Endothelial cell of umbilical vein (primary cell): ENCODE data around the gene ZNF234. TPM values are rescaled to one million over a fixed set of nuclear protein-coding genes. Genes with fewer than 3 reads are reported as not detected.

ENCODE experiments used
- BruUV-seq: library from RNA; stranded (reverse); fragments of 400-500 nt; replicated peaks from 2 replicates; lab custom pipeline; 2021; lab: Mats Ljungman, UMichigan
- CTCF ChIA-PET: fragments of 300-600, 350-600 bp; sonication (Branson Sonifier 250); formaldehyde crosslinking; loops from one replicate; lab custom pipeline; 2021; ENCODE audit warnings: antibody characterized with exemption, inconsistent platforms; lab: Charles Lee
- POLR2A ChIA-PET: fragments of 300-600, 350-600 bp; sonication (Branson Sonifier 250); formaldehyde crosslinking; loops from one replicate; lab custom pipeline; 2021; ENCODE audit warnings: antibody characterized with exemption, inconsistent platforms; lab: Charles Lee
- DNase-seq: peaks from one replicate; pipeline ENCODE4 v3.0.0-alpha.2; 2011; ENCODE audit warnings: low read depth, low spot score
- FAIRE-seq: peaks from 2 replicates; lab custom pipeline; 2011; peaks lifted over from hg19 to GRCh38; lab: Jason Lieb, UNC
- H2AFZ ChIP-seq: 2 replicates; pipeline ENCODE4 v1.6.0; 2012; ENCODE audit warnings: low read depth, low read length, control low read depth, inconsistent platforms
- H3K27ac ChIP-seq: 2 replicates; pipeline ENCODE4 v1.5.1; 2011; ENCODE audit warnings: low read depth, mild to moderate bottlenecking, control low read depth, low read length, moderate library complexity; ENCODE audit not compliant: insufficient read depth
- H3K27me3 ChIP-seq, 2 experiments: 2 replicates each; pipeline versions ENCODE4 v1.6.0 to v1.6.1; 2011; ENCODE audit warnings: low read length in 2 of 2, mixed read lengths in 1 of 2; ENCODE audit not compliant: control insufficient read depth in 2 of 2, insufficient read depth in 2 of 2
- H3K36me3 ChIP-seq, 2 experiments: 2 replicates in 1 of 2; 3 replicates in 1 of 2; pipeline ENCODE4 v1.5.1; 2011; ENCODE audit warnings: low read length in 2 of 2, mild to moderate bottlenecking in 1 of 2, moderate library complexity in 1 of 2; ENCODE audit not compliant: control insufficient read depth in 2 of 2, insufficient read depth in 2 of 2; ENCODE audit errors: extremely low read depth in 1 of 2
- H3K4me1 ChIP-seq: 3 replicates; pipeline ENCODE4 v1.5.1; 2011; ENCODE audit warnings: mild to moderate bottlenecking, low read length; ENCODE audit not compliant: control insufficient read depth, insufficient read depth; ENCODE audit errors: extremely low read depth
- H3K4me2 ChIP-seq: 2 replicates; pipeline ENCODE4 v1.6.1; 2011; ENCODE audit warnings: low read length, control low read depth, mixed read lengths; ENCODE audit not compliant: insufficient read depth
- H3K4me3 ChIP-seq, 3 experiments: fragments of 200-600 bp in 1 of 3; sonication (generic), shearing (Covaris generic) in 1 of 3; replicated peaks in 1 of 3; 2 replicates each; pipeline ENCODE4 v1.5.1; 2011 to 2016; ENCODE audit warnings: control low read depth in 3 of 3, low read length in 3 of 3, mild to moderate bottlenecking in 2 of 3, inconsistent platforms in 1 of 3, low read depth in 1 of 3, moderate library complexity in 1 of 3; ENCODE audit not compliant: insufficient read depth in 1 of 3
- H3K79me2 ChIP-seq: 2 replicates; pipeline ENCODE4 v1.6.0; 2012; ENCODE audit warnings: low read length, inconsistent platforms; ENCODE audit not compliant: control insufficient read depth, insufficient read depth
- H3K9ac ChIP-seq: replicated peaks from 2 replicates; pipeline ENCODE3; 2011; ENCODE audit warnings: low read length, control low read depth; ENCODE audit not compliant: insufficient read depth; ENCODE audit errors: extremely low read depth
- H3K9me1 ChIP-seq: replicated peaks from 3 replicates; pipeline ENCODE4 v1.6.0; 2011; ENCODE audit warnings: mild to moderate bottlenecking, low read length; ENCODE audit not compliant: control insufficient read depth, insufficient read depth; ENCODE audit errors: extremely low read depth
- H3K9me3 ChIP-seq: replicated peaks from 2 replicates; pipeline ENCODE4 v1.5.1; 2012; ENCODE audit warnings: low read length, inconsistent platforms; ENCODE audit not compliant: control insufficient read depth, insufficient read depth
- H4K20me1 ChIP-seq: replicated peaks from 2 replicates; pipeline ENCODE3; 2011; ENCODE audit warnings: mild to moderate bottlenecking, low read length; ENCODE audit not compliant: control insufficient read depth, insufficient read depth; ENCODE audit errors: extremely low read depth
- CTCF ChIP-seq, 2 donors: IDR thresholded peaks; 1 replicate in 1 of 2; 2 replicates in 1 of 2; pipeline ENCODE4 v1.5.1; 2011; ENCODE audit warnings: low read length in 2 of 2, mild to moderate bottlenecking in 2 of 2, moderate library complexity in 2 of 2, control low read depth in 1 of 2, inconsistent platforms in 1 of 2, low read depth in 1 of 2; ENCODE audit not compliant: insufficient read depth in 1 of 2; ENCODE audit errors: extremely low read depth in 1 of 2
- EZH2 ChIP-seq: IDR thresholded peaks from 2 replicates; pipeline ENCODE4 v1.6.1; 2012; ENCODE audit warnings: borderline replicate concordance, low read depth, mild to moderate bottlenecking, moderate library complexity, low read length, inconsistent platforms; ENCODE audit not compliant: severe bottlenecking
- FOS ChIP-seq: IDR thresholded peaks from 2 replicates; pipeline ENCODE4 v1.6.1; 2011; ENCODE audit warnings: mild to moderate bottlenecking, low read length, moderate library complexity, borderline replicate concordance; ENCODE audit not compliant: insufficient read depth
- GATA2 ChIP-seq: IDR thresholded peaks from 2 replicates; pipeline ENCODE4 v1.7.0; 2011; ENCODE audit warnings: low read depth, mild to moderate bottlenecking, moderate library complexity, mixed read lengths, low read length; ENCODE audit not compliant: insufficient read length, insufficient read depth
- JUN ChIP-seq: IDR thresholded peaks from 2 replicates; pipeline ENCODE4 v1.6.1; 2011; ENCODE audit warnings: borderline replicate concordance, low read depth; ENCODE audit not compliant: insufficient read length, insufficient read depth
- MAX ChIP-seq: IDR thresholded peaks from 2 replicates; pipeline ENCODE4 v1.6.1; 2011; ENCODE audit not compliant: insufficient read depth, insufficient read length
- MYC ChIP-seq: IDR thresholded peaks from one replicate; pipeline ENCODE4 v1.6.1; 2011; ENCODE audit warnings: mild to moderate bottlenecking, low read depth, low read length
- POLR2A ChIP-seq: IDR thresholded peaks from 2 replicates; pipeline ENCODE4 v1.6.1; 2012; ENCODE audit warnings: low read depth, mild to moderate bottlenecking, control low read depth, low read length
- POLR2AphosphoS5 ChIP-seq: IDR thresholded peaks from 2 replicates; pipeline ENCODE4 v1.6.1; 2012; ENCODE audit warnings: low read depth, mild to moderate bottlenecking, control low read depth, low read length, moderate library complexity; ENCODE audit not compliant: insufficient read depth
- dilution Hi-C: fragments of 300-500 bp; cut with MboI; formaldehyde crosslinking; loops from one replicate; pipeline ENCODE4 v1.15.0; 2019; ENCODE audit warnings: low sequenced_read_pairs; ENCODE audit not compliant: extremely low pct_ligation_motif_present
- intact Hi-C: fragments of 100-400 bp; cut with micrococcal nuclease; formaldehyde crosslinking; loops from one replicate; pipeline ENCODE4 v1.10.0; 2022
- polyA plus RNA-seq, 4 experiments: library from polyadenylated mRNA; depleted of rRNA in 3 of 4; stranded (reverse) in 3 of 4; unstranded in 1 of 4; fragments of >200 nt; gene quantifications; 2 replicates each; pipeline versions ENCODE4 v1.2.1 to v1.2.3, GENCODE V29; 2011 to 2012; ENCODE audit warnings: missing spikeins in 1 of 4
- total RNA-seq: library from RNA; stranded (reverse); gene quantifications from 2 replicates; pipeline ENCODE4 v1.2.3, GENCODE V29; 2021

The ZNF234 gene
- total and polyA plus RNA-seq, 2 donors (not counting 3 experiments of a cell fraction or from before 2014, with no cell fraction given), result 2.5 to 11.9 TPM

GRCh38 chr19:44111910-44112463, 29.4 kb upstream of the ZNF234 start:
- no peaks in the 10 kb centered on the region for H3K79me2 ChIP-seq
- POLR2A ChIA-PET, result no interaction called here
- H2AFZ ChIP-seq, result peak overlapping the region; percentile 53
- peaks cover 6% of the 10 kb centered on the region for H3K4me1 ChIP-seq
- H3K9ac ChIP-seq, result peak overlapping the region; percentile 70
- peaks cover 8% of the 10 kb centered on the region for H3K9me3 ChIP-seq
- peak; percentile 65 for DNase-seq
- no peaks in the 10 kb centered on the region for H4K20me1 ChIP-seq
- H3K36me3 ChIP-seq, result no peaks in the 10 kb centered on the region
- no peak overlapping the region for H3K27ac ChIP-seq
- peak; percentile 70 for FAIRE-seq
- no peaks in the 10 kb centered on the region for H3K27me3 ChIP-seq
- H3K4me3 ChIP-seq, result peak overlapping the region; percentile 80 to 94 (median 84)
- TF ChIP-seq EZH2 (no peak), MAX (peak; percentile 10)
- dilution Hi-C loops (no loop called here), intact Hi-C loops (loop anchor here (2.0 to 10.0 kb wide), 5 partner anchors 29 to 357 kb away; partner anchors contain the start of genes SMG9, ZNF112, ZNF234 and ZNF45)
- H3K4me2 ChIP-seq, result peak overlapping the region; percentile 92
- BruUV-seq, result no TSS peak
- no peaks in the 10 kb centered on the region for H3K9me1 ChIP-seq
- CTCF ChIA-PET, result no interaction called here

GRCh38 chr19:44112802-44113137, 28.6 kb upstream of the ZNF234 start:
- no peak for DNase-seq
- Histone ChIP-seq H2AFZ (peak overlapping the region; percentile 79), H3K9ac (peak overlapping the region; percentile 70), H4K20me1 (no peaks in the 10 kb centered on the region), H3K4me1 (peaks cover 6% of the 10 kb centered on the region), H3K9me3 (peaks cover 7% of the 10 kb centered on the region), H3K79me2 (no peaks in the 10 kb centered on the region), H3K4me3 (peak overlapping the region; percentile 80 to 94 (median 84)), H3K9me1 (no peaks in the 10 kb centered on the region), H3K4me2 (peak overlapping the region; percentile 92), H3K36me3 (no peaks in the 10 kb centered on the region), H3K27ac (peak overlapping the region; percentile 32), H3K27me3 (no peaks in the 10 kb centered on the region)
- intact Hi-C loops, result loop anchor here (1.0 to 10.0 kb wide), 16 partner anchors 18 to 388 kb away; partner anchors contain the start of genes SMG9, ZNF112, ZNF155 and ZNF180
- no peak for TF ChIP-seq GATA2
- no peak for TF ChIP-seq CTCF (IDR thresholded peaks at IDR 0.05; ENCODE audit: extremely low read depth in 1 of 2, insufficient read depth in 1 of 2, low read depth in 1 of 2, low read length in 2 of 2)
- TF ChIP-seq JUN, result no peak
- no peak for TF ChIP-seq FOS
- no peak for TF ChIP-seq MYC
- TF ChIP-seq POLR2AphosphoS5, result no peak
- no peak for TF ChIP-seq EZH2
- no peak for TF ChIP-seq POLR2A
- TF ChIP-seq MAX, result no peak
- no peak for FAIRE-seq
- BruUV-seq, result no TSS peak
- ChIA-PET POLR2A (no interaction called here), CTCF (no interaction called here)
- dilution Hi-C loops, result no loop called here
